Stimulated activated CD8-positive, alpha-beta memory T cell treated with anti-CD3 and anti-CD28 coated beads, Interleukin-2, amount 100 ng/mL, for 48 hours (primary cell): Measurements from ENCODE around the gene KRT222.
A peak's percentile ranks its signal among the peaks of the same experiment; 100 is the strongest.

Experiments
- DNase-seq, 2 donors: peaks; one replicate each; pipeline ENCODE4 v3.0.0-alpha.2; 2020; ENCODE audit warnings: low read depth in 2 of 2

KRT222 gene

GRCh38 chr17:40615068-40615840, 49.7 kb downstream of the KRT222 start:
- DNase-seq: no peak

- no peak for DNase-seq
Measured at GRCh38 chr17:40614431-40615067, 50.4 kb downstream of the KRT222 start.

- no peak for DNase-seq
Measured at GRCh38 chr17:40613467-40614154, 51.4 kb downstream of the KRT222 start.

GRCh38 chr17:40612599-40613244, 52.3 kb downstream of the KRT222 start:
- no peak for DNase-seq

GRCh38 chr17:40611840-40612474, 53.0 kb downstream of the KRT222 start:
- DNase-seq: no peak

GRCh38 chr17:40610359-40610758, 54.6 kb downstream of the KRT222 start:
- no peak for DNase-seq

GRCh38 chr17:40608061-40608581, 56.9 kb downstream of the KRT222 start:
- no peak for DNase-seq

- no peak for DNase-seq
Measured at GRCh38 chr17:40607641-40608040, 57.3 kb downstream of the KRT222 start.

- DNase-seq: no peak
Measured at GRCh38 chr17:40606548-40607353, 58.2 kb downstream of the KRT222 start.

GRCh38 chr17:40605306-40605705, 59.7 kb downstream of the KRT222 start:
- DNase-seq: peak in 1 of 2 donors; percentile 39
